RWPE1 (cell line): Measurements from ENCODE around the gene ATPAF1.

Source experiments
- CTCF ChIA-PET: fragments of 350-600 bp; sonication (Branson Sonifier 250); formaldehyde crosslinking; extraction: SDS; loops from one replicate; lab custom pipeline; 2021; lab: Yijun Ruan, JAX
- POLR2A ChIA-PET: fragments of 400-600 bp; formaldehyde crosslinking; extraction: SDS; loops from one replicate; lab custom pipeline; 2020; ENCODE audit warnings: antibody characterized with exemption; ENCODE audit not compliant: low non-redundant PET; lab: Yijun Ruan, JAX
- DNase-seq: peaks from one replicate; pipeline ENCODE4 v3.0.0; 2012; ENCODE audit warnings: low spot score
- H3K27ac ChIP-seq: fragments of 450-650 bp; 2 replicates; pipeline ENCODE4 v1.5.1; 2017
- TF ChIP-seq, protein P1 (sequence below): fragments of 450-650 bp; conservative IDR thresholded peaks from 2 replicates; pipeline ENCODE4 v1.5.1; 2017; ENCODE audit warnings: low read depth, mild to moderate bottlenecking

Gene ATPAF1

DNA sequence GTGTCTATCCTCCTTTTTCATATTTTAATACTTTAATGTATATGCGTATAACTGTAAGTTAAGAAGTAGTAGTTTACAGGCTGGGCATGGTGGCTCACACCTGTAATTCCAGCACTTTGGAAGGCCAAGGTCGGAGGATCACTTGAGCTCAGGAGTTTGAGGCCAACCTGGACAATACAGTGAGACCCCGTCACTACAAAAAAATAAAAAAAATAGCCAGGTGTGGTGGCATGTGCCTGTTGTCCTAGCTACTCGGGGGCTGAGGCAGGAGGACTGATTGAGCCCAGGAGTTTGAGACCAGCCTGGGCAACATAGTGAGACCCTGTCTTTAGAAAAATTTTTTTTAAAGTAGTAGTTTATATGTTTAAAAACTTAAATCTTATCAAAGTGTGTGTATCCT, 22.3 kb downstream of the ATPAF1 start:
- TF ChIP-seq, protein P1, sequence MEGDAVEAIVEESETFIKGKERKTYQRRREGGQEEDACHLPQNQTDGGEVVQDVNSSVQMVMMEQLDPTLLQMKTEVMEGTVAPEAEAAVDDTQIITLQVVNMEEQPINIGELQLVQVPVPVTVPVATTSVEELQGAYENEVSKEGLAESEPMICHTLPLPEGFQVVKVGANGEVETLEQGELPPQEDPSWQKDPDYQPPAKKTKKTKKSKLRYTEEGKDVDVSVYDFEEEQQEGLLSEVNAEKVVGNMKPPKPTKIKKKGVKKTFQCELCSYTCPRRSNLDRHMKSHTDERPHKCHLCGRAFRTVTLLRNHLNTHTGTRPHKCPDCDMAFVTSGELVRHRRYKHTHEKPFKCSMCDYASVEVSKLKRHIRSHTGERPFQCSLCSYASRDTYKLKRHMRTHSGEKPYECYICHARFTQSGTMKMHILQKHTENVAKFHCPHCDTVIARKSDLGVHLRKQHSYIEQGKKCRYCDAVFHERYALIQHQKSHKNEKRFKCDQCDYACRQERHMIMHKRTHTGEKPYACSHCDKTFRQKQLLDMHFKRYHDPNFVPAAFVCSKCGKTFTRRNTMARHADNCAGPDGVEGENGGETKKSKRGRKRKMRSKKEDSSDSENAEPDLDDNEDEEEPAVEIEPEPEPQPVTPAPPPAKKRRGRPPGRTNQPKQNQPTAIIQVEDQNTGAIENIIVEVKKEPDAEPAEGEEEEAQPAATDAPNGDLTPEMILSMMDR, result no peak
- H3K27ac ChIP-seq, result no peak overlapping the region
- POLR2A ChIA-PET, result no interaction called here
- CTCF ChIA-PET, result no interaction called here
- no peak for DNase-seq

DNA sequence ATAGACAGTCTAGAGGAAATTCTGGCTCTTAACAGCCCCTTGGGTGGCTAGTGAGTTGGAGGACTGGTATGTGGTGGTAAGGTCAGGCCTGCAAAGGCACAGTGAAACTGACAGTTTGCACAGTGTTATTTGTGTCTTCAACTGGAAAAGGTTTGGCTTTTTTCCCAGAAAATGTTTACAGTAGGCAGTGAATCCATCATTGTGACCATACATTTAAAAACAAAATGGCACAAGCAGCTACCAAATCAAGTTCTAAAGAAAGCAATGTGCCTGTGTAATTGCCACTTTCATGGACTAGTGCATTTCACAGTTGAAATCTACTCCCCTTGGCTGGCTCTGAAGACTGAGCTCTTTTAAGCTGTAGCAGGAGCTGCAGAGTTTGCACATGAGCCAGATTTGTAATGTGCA, 24.8 kb downstream of the ATPAF1 start:
- peak; percentile 36 for DNase-seq
- ChIA-PET CTCF (interaction anchor here (0.6 kb wide), 1 partner anchor 637 kb away, joined by 7 read pairs; no protein-coding TSS in a partner anchor), POLR2A (no interaction called here)
- TF ChIP-seq, protein P1, result no peak
- H3K27ac ChIP-seq, result no peak overlapping the region

DNA sequence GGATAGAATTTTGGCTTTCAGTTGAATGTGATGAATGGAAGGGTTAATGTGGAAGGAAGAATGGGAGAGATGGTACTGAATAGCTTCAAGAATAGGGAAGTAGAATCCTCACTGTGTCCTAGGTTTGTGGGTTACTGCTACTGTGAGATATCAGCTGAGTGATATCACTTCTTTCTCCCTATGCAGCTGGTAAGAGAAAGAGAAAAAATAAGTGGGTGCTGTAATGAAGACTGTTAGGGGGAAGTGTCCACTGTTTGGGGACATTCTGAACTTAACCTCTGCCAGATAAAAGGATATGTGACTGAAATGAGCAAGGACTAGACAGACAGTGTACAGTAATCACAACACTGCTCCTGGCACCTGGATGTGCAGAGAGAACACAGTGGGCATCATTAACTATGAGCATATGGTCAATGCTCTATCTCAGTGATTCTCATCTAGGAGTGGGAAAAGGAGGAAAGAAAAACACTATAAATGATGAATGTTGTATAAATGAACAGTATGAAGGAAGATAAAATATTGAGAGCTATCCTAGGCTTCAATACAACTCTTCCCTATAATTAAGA, 26.0 kb downstream of the ATPAF1 start:
- no peak for DNase-seq
- TF ChIP-seq, protein P1, result no peak
- H3K27ac ChIP-seq, result no peak overlapping the region
- POLR2A ChIA-PET, result no interaction called here
- CTCF ChIA-PET, result interaction anchor here (0.6 kb wide), 1 partner anchor 362 kb away, joined by 3 read pairs; no protein-coding TSS in a partner anchor

DNA sequence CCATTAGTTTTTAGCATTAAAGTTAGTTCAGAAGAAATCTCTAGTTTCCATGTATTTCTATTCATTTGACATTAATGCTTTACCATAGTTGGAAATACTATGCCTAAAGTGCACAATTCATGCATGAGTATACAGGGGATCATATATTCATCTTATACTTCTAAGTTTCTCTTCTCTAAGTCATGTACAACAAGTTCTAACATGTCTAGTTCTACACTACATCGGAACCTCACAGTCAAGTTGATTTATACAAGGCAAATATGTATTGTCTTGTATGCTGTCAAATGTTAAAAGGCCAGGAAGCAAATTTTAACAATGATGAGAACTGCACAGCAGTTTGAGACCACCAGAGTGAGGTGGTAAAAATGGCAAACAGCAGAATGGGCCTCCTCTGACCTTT, 28.6 kb downstream of the ATPAF1 start:
- ChIA-PET POLR2A (no interaction called here), CTCF (no interaction called here)
- TF ChIP-seq, protein P1, result no peak
- no peak overlapping the region for H3K27ac ChIP-seq
- peak; percentile 53 for DNase-seq

DNA sequence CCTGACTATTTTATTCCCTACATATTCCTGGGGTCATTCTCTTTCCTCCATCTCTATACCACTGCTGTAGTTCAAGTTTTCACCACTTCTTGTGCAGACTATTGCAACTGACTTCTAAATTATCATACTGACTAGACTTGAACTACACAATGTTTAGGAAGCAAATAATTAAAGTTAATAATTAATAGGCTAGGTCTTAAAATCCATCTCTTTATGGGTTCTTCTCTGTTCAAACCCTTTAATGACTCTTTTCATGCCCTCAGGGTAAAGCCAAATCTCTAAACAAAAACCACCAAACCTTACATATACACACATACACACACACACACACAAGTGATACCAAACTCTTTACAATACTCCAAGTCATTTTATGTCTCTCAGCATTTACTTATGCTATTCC, 29.2 kb downstream of the ATPAF1 start:
- ChIA-PET CTCF (no interaction called here), POLR2A (no interaction called here)
- H3K27ac ChIP-seq, result no peak overlapping the region
- DNase-seq, result no peak
- TF ChIP-seq, protein P1, result no peak

DNA sequence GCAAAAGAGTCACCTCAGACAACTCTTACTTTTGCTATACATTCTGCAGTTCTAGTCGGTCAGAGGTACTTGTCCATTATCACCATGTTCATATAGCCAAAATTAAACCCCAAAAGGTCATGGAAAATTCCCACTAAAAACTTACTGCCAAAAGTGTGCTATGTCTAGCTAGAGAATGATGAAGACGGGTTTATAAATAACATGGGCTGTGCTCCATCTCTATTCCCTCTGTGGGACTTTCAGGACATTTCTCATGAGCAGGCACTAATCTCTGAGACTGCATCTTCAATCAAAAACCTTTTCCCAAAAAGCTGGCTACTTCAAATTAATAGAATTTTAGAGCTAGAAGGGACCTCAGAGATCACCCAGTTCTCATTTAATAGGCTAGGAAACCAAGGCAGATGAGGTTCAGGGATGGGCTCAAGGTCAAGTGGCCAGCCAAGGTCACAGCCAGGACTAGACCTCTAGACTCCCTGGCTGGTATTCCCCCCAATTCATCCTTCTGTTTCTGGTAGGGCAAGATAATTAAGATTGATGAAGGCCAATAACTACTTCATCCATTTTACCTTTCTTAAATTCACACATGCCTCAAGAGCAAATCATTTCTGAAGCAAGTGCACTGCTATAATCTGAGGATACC, 30.6 kb downstream of the ATPAF1 start:
- no peak for DNase-seq
- TF ChIP-seq, protein P1, result no peak
- H3K27ac ChIP-seq, result no peak overlapping the region
- ChIA-PET CTCF (interaction anchor here (0.6 to 0.7 kb wide), 3 partner anchors 18 to 29 kb away, joined by 3 to 5 read pairs (median 3); no protein-coding TSS in a partner anchor), POLR2A (no interaction called here)
